AG09319 (cell line): Measurements from ENCODE around the gene COL6A3.

Source experiments
- DNase-seq: peaks from one replicate; pipeline ENCODE4 v3.0.0-alpha.2; 2010; ENCODE audit warnings: low read depth; ENCODE audit errors: extremely low read depth
- TF ChIP-seq, protein P1 (sequence below): IDR thresholded peaks from 2 replicates; pipeline ENCODE4 v1.5.1; 2011; ENCODE audit warnings: low read depth, mild to moderate bottlenecking, inconsistent platforms, low read length, moderate library complexity

The COL6A3 gene

DNA sequence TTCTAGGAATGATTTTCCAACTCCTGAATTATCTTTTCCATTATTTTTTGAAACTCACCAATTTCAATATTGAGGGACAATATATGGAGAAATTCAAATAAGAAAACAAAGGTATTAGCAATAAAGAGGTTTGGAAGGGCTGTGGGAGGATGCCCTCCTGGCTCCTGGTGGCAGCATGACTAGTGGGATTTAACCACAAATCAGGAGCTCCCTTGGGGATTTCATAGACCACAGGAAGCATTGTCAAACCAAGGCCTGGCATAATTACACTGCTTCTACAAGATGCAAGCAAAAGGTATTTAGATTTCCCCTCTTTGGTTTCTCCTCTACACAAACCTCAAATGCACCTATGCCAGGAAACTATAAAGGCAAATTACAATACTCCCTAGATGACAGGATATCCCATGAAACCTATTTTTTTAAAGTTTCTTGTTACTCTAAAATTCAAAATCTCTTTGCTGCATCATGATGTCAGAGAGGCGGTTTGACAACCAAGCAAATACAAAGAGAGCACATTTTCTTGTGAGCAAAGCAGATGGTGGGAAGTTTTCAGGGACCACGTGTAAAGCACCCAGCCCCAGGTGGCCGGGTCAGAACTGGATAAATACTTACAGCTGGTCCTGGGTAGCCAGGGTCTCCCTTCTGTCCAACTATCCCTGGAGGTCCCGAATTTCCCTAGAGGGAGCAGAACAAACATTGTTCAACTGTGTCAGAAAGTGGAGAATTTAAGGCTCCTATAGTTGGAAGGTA is 67.9 kb downstream of the COL6A3 start:
- no peak for DNase-seq
- TF ChIP-seq, protein P1, sequence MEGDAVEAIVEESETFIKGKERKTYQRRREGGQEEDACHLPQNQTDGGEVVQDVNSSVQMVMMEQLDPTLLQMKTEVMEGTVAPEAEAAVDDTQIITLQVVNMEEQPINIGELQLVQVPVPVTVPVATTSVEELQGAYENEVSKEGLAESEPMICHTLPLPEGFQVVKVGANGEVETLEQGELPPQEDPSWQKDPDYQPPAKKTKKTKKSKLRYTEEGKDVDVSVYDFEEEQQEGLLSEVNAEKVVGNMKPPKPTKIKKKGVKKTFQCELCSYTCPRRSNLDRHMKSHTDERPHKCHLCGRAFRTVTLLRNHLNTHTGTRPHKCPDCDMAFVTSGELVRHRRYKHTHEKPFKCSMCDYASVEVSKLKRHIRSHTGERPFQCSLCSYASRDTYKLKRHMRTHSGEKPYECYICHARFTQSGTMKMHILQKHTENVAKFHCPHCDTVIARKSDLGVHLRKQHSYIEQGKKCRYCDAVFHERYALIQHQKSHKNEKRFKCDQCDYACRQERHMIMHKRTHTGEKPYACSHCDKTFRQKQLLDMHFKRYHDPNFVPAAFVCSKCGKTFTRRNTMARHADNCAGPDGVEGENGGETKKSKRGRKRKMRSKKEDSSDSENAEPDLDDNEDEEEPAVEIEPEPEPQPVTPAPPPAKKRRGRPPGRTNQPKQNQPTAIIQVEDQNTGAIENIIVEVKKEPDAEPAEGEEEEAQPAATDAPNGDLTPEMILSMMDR, result no peak

DNA sequence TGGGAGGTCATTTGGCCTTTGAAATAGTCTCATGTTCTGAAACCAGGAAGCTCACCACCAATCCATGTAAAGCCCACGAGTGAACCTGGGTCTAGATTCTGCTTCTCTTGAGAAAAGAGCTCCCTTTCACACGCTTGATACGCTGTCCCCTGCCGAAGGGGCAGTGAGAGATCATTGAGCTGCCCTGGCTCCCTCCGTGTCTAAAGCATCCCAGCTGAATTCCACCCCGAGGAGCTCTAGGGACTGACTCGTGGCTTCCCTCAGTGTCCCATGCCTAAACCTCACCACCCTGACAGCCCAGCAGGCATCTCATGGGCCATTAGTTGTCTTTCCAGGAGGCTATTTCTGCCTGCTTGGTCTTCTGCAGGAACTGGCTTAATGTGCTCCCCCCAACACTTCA is 68.6 kb downstream of the COL6A3 start:
- no peak for DNase-seq
- TF ChIP-seq, protein P1, result no peak

DNA sequence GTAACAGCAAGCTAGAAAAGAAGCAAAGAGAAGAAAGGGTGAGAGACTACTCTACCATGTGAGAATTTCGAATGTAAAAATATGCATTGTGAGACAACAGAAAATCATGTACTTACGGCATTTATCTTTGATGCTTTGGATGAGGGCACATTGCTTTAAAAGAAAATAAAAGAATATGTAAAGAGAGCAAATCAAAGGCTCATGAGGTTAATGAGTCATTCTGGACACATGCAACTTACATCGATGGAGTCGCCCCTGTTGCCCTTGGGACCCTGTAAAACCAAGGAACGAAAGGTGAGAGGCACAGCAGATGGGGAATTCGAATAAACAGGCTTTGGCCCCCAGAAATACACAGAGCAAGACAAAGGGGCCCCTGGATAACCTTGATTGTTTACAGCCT is 69.0 kb downstream of the COL6A3 start:
- no peak for DNase-seq
- TF ChIP-seq, protein P1, result no peak

DNA sequence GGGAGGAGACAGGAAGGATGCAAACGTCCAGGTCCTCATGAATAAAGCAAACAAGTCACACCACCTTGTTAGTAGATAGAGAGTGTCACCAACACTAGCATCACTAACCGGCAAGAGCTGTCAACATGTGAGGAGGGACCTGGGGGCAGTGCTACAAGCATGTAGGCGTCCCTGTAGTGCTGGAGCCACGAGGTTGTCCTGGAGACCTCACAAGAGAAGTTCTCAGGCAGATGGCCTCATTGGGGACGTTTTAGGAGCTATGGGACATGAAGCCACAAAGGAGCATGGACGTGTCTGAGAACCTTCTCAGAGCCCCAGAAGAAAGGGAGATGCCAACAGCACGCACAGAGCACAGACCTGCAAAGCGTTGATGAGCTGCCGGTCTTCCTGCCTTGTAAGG is 70.0 kb downstream of the COL6A3 start:
- TF ChIP-seq, protein P1, result no peak
- DNase-seq, result no peak

DNA sequence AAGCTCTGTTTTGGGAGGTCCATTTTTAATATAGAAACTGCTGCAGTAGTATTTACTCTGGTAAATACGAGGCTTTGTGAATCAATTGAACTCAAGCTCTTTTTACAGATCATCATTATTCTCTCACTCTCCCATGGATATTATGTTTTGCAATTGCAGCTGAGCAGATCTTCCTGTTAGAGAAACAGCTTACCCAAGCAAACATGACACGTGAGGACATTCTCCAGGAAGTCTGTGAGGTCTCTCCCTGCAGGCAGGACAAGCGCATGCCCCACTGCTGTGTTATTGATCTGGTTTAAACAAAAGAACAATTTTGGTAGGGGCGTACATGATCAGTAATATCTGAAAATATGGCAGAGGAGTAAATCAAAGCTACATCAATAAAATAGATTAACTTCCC is 72.1 kb downstream of the COL6A3 start:
- TF ChIP-seq, protein P1, result no peak
- DNase-seq, result no peak

DNA sequence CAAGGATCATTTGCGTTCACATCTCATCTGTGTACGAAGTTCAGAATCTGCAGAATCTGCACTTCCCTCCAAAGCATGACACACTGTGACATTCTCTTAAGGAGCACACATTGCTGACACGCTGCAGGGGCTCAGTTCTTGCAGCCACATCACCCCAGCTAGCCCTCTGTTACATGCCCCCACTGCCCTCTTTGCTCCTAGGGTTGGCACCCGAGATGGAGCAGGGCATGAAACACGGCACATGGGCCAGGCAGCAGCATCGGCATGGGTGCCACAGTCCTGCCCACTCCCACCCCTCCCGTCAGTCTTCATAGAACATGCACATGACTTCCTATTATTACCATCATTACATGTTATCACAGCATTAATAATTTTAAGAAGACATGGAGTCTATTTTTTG is 76.4 kb downstream of the COL6A3 start:
- TF ChIP-seq, protein P1, result no peak
- DNase-seq, result no peak

DNA sequence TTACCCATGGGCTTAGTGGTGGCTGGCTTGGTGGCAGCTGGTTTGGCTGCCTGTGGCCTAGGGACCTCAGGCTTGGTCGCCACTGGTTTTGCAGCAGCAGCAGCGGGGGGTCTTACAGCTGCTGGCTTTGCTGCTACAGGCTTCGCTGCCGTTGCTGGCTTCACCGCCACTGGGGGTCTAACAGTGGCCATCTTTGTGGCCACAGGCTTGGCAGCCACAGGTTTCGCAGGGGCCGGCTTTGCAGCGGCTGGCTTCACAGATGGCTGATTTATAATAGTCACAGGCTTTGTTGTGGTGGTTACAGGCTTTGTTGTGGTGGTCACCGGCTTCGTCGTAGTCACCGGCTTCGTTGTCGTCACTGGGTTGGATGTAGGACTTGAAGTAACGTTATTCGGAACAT is 77.8 kb downstream of the COL6A3 start:
- DNase-seq, result no peak
- TF ChIP-seq, protein P1, result no peak
